HS-27A (cell line): ENCODE data around the gene IQSEC1.

Experiments
- DNase-seq: peaks from one replicate; pipeline ENCODE4 v3.0.0-alpha.2; 2012; ENCODE audit warnings: low read depth, missing footprints

Gene IQSEC1

DNA sequence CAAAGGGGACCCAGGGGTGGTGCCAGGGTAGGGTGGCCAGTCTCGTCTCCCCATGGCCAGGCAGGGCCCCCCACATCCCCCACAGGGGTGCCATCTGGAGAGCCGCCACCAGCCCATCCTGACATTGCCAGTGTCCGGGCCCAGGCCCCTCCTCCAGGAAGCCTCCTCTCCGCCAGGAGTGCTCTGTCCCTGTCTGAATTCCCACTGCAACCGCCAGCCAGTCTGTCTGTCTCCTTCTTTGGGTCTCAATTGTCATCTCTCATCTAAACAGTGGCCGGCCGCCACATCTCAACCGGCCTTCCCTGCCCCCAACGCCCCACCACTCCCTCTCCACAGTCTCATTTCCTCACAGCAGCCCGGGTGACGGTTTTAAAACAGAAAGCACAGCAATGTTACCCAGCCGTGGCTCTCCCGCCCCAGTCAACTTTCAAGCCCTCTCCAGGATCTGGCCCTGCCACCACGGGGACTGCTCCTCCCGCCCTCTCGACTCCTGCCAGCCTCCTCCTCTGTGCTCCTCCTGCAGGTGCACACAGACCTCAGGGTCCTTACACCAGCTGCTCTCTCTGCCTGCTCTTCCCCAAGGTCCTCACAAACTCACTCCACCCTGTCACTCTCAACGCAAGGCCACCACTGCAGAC is 57.0 kb downstream of the IQSEC1 start:
- no peak for DNase-seq

DNA sequence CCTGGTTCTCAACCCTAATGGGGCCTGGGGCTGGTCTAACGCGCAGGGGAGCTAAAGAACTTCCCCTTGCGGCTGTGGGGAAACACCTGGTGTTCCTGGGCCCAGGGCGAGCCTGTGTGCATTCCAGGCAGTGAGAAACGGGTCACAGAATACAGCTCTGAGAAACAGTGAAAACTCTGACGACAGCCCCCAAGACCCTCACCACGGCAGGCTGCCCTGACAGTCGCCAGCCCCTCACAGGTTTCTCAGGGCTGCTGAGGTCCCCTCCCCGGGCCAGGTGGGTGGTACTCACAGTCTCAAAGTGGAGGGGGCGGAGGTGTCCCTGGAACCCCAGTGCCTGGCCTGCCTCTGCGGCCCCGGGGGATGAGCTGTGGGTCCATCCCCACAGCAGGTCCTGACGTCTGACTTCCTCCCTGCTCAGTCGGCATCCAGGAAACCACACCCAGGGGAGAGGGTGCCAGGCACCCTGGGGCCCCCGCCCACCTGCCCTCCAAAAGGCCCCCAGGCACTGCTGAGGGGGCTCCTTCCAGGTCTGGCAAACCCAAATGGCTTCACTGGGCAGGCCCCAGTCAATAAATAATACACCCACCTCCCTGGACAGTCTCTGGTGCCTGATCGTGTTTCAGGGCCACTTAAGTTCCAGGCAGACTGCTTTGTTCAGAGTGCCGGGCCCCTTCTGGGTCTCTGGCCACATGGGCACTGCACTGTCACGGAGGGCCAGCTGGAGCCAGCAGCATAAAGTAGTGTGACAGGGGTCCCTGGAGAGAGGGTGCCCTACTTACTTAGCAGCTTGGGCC is 57.7 kb downstream of the IQSEC1 start:
- no peak for DNase-seq

DNA sequence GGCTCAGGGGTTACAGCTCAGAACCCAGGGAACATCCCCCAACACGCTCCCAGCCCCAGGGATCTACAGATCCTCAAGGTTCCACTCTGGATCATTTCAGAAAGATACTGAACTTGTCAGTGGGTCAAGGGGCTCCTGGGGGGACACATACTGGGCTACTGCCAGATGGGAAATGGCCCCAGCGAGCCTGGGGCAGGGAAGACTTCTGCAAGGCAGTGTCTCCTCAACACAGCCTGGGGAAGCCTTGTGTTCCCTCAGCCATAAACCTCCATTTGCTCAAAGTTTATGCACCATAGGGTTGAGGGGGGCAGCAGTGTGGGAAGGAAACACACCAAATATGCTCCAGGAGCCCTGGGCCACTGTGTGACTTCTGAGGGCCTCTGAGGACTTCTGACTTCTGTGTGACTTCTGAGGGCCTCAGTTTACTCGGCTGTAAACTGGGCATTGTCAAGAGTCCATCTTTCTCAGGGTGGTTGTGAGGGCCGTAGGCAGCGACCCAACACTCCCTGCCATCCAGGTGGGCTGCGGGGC is 58.4 kb downstream of the IQSEC1 start:
- DNase-seq = no peak

DNA sequence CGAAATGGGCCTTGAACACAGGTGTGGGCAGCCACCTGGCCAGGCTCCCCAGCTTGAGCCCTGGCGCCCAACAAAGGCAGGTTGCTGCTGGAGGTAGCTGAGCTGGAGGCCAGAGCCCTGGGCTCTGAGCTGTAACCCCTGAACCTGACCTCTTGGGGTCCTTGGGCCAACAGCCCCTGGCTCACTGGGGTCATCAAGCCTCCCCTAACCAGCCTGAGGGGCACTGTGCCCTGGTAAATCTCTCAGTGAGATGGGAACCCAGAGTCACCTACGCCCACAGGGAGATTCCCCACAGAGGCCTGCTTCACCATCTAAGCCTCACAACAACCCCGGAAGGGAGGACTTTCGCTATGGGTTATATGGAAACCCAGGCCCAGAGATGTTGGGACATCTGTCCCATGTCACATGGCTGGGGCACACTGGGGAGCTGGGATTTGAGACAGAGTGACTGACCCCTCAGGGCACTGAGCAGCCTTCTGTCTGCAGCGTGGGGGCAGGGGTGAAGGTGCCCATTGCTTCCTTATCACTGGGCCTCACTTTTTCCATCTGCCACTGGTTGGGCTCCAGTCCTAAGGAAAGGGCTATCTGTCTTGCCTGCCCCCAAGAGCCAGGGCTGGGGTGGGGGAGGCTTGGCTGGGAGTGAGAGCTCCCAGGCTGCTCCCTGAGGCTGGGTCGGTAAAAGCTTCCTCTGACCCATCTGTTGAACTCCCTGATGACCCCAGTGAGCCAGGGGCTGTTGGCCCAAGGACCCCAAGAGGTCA is 59.1 kb downstream of the IQSEC1 start:
- no peak for DNase-seq

DNA sequence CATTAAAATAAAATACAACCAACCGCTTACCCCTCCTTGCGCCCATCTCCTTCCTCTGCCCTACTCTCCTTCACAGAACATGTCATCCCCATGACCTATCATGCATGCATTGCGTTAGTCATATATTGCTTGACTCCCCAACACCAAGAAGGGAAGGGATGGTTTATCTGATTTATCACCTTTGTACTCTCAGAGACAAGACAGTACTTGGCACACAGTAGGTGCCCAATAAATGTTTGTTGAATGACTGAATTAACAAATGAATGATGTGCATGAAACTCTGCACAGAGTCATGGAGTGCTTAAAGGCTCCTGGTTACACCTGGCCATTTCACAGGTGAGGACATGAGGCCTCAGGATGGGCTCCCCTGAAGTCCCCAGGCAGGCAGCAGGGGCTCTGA is 59.7 kb downstream of the IQSEC1 start:
- no peak for DNase-seq

DNA sequence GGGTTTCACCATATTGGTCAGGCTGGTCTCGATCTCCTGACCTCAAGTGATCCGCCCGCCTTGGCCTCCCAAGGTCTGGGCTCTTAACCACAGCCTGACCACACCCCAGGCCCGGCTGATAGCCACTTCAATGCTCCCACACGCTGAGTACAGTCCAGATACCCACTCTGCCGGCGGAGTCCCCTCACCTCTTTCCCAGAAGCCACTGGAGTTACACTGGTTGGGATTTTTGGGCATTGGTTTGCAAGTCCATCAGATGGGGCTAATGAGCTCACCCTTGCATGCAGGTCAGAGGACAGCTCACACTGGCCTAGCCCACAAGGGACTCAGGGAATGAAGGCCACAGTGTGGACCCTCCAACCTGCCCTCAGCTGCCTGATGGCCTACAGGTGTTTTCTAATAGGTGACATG is 60.1 kb downstream of the IQSEC1 start:
- no peak for DNase-seq

DNA sequence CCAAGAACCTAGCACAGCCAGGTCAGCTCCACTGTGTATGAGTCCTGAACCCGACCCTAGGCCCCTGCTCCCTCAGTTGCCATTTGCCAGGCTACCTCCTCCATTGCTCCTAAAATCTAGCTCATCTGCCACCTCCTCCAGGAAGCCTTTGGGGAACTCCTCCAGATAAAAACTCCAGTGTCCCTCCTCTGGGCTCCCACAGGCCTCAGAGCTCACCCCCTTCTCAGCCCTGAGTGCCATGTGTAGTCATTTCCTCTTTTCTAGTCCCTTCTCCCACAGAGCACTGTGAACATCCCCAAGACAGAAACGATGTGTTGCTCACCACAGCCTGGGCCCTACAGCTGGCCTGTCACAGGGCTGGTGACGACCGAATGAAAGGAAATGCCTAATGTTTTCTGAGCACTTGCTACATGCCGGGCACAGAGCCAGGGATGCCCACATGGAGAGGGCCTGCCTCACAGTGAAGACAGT is 61.0 kb downstream of the IQSEC1 start:
- no peak for DNase-seq

DNA sequence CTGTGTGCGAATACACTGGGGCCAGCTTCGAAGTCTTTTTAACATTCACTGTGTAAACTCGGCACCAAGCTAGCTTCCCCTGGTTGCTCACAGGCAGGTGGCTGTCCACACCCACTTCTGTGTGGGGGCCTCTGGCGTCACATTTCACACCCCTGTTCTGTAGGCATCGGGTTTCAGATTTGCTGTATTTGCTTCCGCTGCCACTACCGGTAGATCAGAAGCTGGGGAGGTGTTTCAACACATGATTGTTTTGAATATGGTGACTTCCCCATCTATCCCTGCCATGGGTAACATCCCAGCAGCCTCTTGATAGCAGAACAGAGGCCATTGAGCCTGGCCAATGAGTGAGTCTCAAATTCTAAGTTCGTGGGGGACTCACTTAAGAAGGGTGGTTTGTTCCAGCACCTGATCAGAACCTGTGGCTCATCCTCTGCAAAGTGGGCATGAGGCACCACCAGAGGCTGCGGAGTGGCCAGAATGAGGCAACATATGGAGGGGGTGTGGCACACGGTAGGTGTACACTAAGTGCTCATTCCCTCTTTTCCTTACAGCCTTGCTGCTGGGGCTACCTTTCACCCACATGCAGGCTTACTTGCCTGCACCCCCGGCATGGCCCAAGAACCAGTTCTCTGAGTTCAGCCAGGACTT is 61.5 kb downstream of the IQSEC1 start:
- no peak for DNase-seq

DNA sequence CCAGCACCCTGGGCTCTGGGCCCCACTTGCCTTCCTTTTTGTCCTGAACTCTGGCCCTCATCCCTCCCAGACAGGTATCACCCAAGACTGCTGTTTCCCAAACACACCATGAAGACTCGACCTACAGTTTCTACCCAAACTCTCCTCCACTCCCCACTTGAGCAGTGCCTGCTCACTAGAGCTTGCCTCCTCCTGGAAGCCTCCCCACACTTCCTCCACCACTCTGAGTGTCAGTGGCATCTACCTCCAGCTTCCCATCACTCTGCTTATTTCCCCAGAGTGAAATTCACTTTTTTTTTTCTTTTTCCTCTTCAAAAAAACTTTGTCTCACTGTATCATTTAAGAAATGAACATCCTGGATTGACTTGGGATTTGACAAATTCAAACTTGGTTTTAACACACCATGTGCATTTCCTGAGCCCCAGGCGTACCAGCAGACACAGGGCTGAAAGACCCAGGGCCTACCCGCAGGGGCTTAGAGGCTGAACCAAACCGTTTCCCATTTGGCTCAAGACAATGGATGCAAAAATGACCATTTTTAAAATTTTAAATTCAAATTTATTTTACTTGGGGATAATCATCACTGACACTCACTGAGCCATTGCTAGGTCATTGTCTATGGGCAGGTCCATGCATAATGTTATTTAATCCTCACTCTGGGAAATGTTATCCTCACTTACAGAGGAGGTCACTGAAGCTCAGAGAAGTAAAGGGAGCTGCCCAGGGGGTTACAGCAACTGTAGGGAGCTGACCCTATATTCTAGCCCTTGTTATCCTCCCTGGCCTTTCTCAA is 62.3 kb downstream of the IQSEC1 start:
- no peak for DNase-seq

DNA sequence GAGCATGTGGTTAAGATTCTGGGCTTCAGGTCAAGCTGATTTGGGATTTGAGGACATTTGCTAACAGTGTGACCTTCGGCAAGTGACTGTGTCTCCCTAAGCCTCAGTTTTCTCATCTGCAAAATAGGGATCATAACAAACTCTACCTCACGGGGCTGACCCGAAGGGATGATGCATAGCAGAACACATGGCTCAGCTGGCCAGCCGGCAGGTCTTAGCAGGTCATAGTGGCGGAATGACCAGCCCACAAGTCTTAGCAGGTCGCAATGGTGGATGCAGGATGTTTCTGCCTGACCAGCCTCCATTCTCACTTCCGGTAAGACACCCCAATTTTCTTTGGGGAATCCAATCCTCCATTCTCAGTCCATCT is 63.3 kb downstream of the IQSEC1 start:
- no peak for DNase-seq

DNA sequence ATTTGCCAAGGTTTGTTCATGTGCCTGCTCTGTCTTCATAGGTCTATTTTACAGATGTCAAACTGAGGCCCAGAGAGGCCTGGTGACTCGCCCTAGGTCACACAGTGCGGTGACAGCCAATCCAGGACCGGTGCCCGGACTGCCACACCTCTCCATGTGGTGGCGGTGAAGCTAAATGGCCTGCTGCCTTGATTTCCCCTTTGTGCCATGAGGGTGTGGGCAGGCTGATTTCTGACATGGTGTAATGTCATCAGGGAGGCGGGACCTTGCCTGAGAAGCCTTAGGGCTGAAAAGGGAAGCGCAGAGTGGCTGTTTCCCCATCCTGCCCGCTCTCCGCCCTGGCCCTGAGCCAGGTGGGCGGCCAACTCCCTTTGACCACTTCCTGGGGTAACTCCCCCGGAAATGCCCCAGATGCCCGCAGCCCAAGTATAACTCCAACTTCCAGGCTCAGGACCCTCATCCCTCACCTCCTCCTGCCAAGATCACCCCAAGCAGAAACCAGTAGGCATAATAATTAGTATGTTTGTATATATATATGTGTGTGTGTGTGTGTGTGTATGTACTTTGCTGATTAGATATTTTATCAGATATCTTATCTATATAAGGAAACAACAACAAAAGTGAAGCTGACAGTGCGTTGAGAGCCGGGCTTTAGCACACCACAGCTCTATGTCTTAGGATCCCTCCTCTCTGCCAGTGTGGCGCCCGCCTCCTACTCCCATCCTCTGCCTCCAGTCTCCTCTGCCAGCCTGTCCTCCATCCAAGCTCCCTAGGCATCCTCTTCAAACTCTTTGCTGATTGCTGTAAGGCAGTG is 63.9 kb downstream of the IQSEC1 start:
- DNase-seq = no peak

DNA sequence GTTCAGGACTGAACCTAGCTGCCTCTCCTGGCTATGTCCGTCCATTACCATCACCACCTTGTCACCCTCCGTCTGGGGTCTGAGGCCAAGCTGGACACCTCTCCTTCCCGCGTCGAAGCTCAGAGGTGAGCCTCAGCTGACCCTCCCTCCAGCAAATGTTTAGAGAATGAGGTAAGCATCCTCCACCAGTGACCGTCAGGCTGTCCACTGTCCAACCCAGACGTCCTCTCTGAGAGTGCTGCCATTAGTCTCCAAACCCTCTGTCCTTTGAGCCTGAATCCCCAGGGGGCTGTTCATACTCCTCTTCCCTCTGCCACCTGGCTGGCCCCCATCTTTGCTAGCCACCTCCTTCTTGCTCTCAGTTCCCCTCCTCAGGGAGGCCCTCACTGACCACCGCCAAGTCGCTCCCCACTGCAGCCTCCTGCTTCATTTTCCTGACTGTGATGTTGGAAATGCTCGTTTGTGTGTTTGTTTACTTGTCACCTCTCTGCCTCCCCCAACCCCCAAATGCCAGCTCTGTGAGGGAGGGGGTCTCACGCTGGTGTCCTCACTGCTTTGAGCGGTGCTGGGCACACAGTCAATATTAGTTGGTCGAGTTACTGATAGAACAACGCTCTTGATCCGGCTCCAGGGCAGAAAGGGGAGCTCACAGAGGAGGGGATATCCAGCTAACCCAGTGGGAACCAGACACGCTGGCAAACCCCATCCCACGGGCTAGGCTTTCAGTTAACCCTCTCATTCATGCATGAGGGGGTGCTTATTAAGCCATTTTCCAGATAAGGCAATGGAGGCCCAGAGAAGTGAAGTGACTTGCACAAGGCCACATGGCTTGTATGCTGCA is 64.9 kb downstream of the IQSEC1 start:
- DNase-seq = no peak

DNA sequence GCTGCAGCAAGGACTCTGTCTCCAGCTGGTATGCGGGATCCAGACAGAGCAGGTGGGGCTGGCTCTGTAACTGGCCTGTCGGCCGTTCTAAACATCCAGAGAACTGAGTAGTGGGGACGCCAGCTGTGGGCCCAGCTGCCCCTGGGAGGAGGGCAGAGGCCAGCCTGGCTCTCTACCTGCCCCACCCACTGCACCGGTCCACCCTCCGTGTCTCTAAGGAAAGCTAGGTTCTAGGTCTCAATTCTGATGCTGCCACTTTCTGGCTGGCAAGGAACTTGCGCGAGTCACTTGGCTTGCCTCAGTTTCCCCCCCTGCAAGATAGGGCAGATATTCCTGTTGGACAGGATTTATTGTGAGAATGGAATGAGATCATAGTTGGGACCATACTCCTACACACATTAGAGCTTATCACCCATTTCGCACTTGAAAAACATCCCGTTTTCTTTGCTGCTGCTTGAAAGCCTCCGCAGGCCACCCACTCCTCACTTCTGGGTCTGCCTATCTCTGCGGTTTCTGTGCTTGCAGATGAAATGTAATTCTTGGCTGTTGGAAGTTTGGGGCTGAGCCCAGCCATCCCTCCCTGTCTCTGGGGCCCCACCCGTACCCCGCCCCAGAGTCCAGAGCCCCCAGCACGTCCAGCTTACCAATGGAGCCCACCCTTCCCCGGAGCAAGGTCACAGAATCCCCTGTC is 65.8 kb downstream of the IQSEC1 start:
- DNase-seq = no peak

DNA sequence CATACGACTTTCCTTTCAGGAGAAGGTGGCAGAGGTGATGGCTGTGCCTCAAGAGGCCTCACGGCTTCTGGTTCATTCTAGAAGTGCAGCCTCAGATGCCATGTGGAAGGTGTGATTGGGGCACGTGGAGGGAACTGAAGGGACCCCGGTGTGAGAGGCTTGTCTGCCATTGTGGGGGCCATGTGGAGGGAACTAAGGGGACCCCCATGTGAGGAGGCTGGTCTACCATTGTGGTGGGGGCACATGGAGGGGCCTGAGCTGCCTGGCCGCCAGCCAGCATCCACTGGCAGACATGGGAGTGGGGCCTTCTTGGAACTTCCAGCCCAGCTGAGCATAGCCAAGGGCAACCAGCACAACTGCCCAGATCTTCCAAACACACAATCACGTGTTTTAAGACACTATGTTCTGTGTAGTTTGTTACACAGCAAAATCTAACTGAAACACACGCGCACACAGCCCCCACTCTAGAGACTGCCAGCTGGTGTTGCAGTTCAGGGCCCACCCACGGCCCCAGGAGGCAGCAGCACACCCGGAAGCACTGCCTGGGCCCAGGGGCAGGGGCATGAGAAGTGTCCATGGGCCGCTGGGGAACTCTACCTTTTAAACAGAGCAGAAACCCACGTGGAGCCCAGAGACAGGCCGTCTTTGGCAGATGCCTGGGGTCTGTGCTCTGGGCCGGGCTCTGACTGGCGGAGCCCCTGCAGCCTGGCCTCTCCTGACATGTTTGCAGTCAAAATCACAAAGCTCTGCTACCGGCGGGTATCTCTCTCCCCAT is 66.8 kb downstream of the IQSEC1 start:
- DNase-seq = no peak

DNA sequence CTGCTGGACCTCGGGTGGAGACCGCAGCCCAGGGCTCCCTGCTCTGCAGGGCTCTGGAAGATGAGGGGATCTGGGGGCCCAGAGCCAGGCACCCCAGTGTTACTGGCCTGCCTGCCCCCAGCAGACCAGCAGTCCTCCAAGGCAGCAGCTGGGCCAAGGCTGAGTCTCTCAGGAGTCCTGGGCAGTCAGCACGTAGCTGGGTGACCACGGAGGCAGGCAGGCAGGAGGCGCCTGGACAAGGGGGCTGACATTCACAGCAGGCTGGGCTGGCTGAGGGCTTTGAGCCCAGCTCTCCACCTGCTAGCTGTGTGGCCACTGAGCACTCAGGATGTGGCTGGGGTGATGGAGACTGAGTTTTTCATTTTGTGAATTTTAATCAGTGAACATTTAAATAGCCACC is 67.9 kb downstream of the IQSEC1 start:
- no peak for DNase-seq

DNA sequence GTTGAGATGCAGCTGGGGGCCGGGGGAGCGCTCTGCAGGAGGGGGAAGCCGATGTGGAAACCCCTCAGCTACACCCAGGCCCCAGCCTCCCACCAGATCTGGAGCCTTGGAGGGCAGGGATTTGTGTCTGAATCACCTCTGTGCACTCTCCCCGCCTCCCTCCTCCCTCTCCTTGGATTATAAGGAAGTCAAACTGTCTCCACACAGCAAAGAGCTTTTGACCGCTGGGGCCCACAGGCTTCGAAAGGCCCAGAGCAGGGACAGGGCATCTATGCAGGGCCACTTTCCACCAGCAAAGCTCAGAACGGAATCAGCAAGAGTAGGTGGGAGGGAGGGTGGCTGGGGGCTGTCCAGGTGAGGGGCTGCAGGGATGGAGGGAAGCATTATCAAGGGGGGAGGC is 68.9 kb downstream of the IQSEC1 start:
- DNase-seq = no peak

DNA sequence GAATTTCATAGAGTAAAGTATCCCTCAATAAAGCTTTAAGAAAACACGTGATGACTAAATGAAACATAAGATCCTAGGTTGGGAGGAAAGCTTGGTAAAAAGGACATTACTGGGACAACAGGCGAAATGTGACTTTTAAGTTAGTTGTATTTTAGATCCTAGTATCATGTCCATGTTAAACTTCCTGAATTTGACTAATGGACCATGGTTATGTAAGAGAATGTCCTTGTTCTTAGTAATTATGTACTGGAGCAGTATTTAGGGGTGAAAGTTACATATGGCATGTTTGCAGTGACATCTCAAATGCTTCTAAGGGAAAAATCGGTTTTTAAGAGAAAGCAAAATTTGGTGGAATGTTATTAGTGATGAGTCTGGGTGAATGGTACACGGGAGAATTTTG is 69.6 kb downstream of the IQSEC1 start:
- no peak for DNase-seq
